ENCODE measurements around the gene SBNO1.

GRCh38 chr12:123293178-123293760, 71.4 kb downstream of the SBNO1 start:
- TF ChIP-seq CTCF (IDR thresholded peaks at IDR 0.05; ENCODE audit: low read depth, low read length, poor library complexity, severe bottlenecking), result no peak
- TF ChIP-seq EZH2phosphoT487 (IDR thresholded peaks at IDR 0.05; ENCODE audit: borderline replicate concordance, low read length), result no peak

Measured in DOHH2 (cell line).